ENCODE results near the gene LMBRD1. TPM values are rescaled to one million over a fixed set of nuclear protein-coding genes. Genes with fewer than 3 reads are reported as not detected.

Gene LMBRD1
- total RNA-seq, 1 experiment from 2014 or later, result 17.0 TPM

DNA sequence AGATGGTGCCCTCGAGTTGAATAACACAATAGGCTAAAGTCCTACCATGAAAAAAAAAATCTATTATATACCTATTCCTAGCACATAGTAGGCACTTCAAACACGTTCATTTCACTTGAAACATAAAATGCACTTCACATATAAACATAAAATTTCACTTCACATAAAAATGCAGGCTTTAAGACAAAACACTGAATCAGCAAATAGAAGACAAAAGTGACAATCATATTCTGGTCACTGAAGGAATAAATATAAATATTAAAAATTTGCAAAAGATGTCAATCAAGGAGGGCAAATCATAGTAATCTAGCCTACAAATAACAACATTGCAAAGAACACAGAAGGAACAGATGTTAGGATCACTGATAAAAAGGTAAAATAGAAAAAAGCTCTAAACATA is 153.1 kb downstream of the LMBRD1 start:
- WGBS (ENCODE audit: extremely low coverage, insufficient read length, low lambda C conversion rate), result no CpG with 5 or more reads among the region's 2 CpGs
- Mint-ChIP-seq H3K27ac (no peak overlapping the region), H3K27me3 (ENCODE audit: low read depth) (no peaks in the 10 kb centered on the region)

More for the DNA sequence above, 153.1 kb downstream of the LMBRD1 start:
- Histone ChIP-seq H3K4me1 (ENCODE audit: insufficient read depth, low read length) (no peaks in the 10 kb centered on the region), H2BK5ac (ENCODE audit: insufficient read length, low read length) (no peak overlapping the region), H3K23me2 (ENCODE audit: insufficient read length, low read depth, low read length, poor library complexity, severe bottlenecking) (no peaks in the 10 kb centered on the region), H4K20me1 (ENCODE audit: control insufficient read depth, insufficient read depth, insufficient read length) (no peaks in the 10 kb centered on the region), H3K79me1 (ENCODE audit: insufficient read depth, low read depth, low read length, poor library complexity, severe bottlenecking) (no peaks in the 10 kb centered on the region), H3K79me2 (ENCODE audit: insufficient read depth, low read length) (no peaks in the 10 kb centered on the region), H2BK120ac (ENCODE audit: low read depth, low read length, poor library complexity, severe bottlenecking) (no peak overlapping the region), H2BK15ac (ENCODE audit: low read depth, low read length) (no peak overlapping the region), H3K4ac (ENCODE audit: low read depth, low read length) (no peak overlapping the region), H3K18ac (ENCODE audit: insufficient read length, low read depth, low read length) (no peak overlapping the region), H2AFZ (ENCODE audit: low read length) (no peak overlapping the region), H4K91ac (ENCODE audit: insufficient read length, low read depth, low read length) (no peak overlapping the region), H4K5ac (ENCODE audit: insufficient read length, low read depth, low read length) (no peak overlapping the region), H2BK12ac (ENCODE audit: insufficient read length, low read depth, low read length) (no peak overlapping the region), H2AK5ac (ENCODE audit: insufficient read length, low read length) (no peak overlapping the region), H3K14ac (ENCODE audit: insufficient read depth, low read length) (no peak overlapping the region), H3T11ph (ENCODE audit: low read length) (no peak overlapping the region), H4K8ac (replicated peaks; ENCODE audit: insufficient read length, low read depth, low read length) (no peak overlapping the region), H3K27me3 (ENCODE audit: insufficient read depth, low read length) (no peaks in the 10 kb centered on the region), H3K4me2 (ENCODE audit: insufficient read depth, insufficient read length, low read length) (no peak overlapping the region), H3K9me3 (ENCODE audit: control insufficient read depth, low read depth, low read length) (no peaks in the 10 kb centered on the region), H3K56ac (ENCODE audit: insufficient read length, low read depth, low read length) (no peak overlapping the region), H3K23ac (ENCODE audit: insufficient read length, low read depth, low read length) (no peak overlapping the region), H3K27ac (ENCODE audit: insufficient read length, low read depth, low read length) (no peak overlapping the region), H3K9ac (ENCODE audit: extremely low read depth, insufficient read length, low read length) (no peak overlapping the region), H2BK20ac (ENCODE audit: low read depth, low read length, poor library complexity, severe bottlenecking) (no peak overlapping the region)
- no peak for DNase-seq
- peaks cover 2 to 7% of the 10 kb centered on the region in 2 experiments; a peak in 3 of 5 replicates for H3K9me3 Mint-ChIP-seq
- no peak overlapping the region for H3K4me3 Mint-ChIP-seq
- TF ChIP-seq, protein P1, sequence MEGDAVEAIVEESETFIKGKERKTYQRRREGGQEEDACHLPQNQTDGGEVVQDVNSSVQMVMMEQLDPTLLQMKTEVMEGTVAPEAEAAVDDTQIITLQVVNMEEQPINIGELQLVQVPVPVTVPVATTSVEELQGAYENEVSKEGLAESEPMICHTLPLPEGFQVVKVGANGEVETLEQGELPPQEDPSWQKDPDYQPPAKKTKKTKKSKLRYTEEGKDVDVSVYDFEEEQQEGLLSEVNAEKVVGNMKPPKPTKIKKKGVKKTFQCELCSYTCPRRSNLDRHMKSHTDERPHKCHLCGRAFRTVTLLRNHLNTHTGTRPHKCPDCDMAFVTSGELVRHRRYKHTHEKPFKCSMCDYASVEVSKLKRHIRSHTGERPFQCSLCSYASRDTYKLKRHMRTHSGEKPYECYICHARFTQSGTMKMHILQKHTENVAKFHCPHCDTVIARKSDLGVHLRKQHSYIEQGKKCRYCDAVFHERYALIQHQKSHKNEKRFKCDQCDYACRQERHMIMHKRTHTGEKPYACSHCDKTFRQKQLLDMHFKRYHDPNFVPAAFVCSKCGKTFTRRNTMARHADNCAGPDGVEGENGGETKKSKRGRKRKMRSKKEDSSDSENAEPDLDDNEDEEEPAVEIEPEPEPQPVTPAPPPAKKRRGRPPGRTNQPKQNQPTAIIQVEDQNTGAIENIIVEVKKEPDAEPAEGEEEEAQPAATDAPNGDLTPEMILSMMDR (conservative IDR thresholded peaks at IDR 0.05), result no peak
- no peaks in the 10 kb centered on the region for H3K4me1 Mint-ChIP-seq
- peaks cover 0 to 6% (median 2%) of the 10 kb centered on the region in 3 experiments; a peak in 3 of 7 replicates for H3K36me3 Mint-ChIP-seq (ENCODE audit: insufficient read depth in 1 of 3, low read depth in 3 of 3)

All from H9 (cell line).